ENCODE measurements around the gene CDYL. TPM values are rescaled to one million over a fixed set of nuclear protein-coding genes. Genes with fewer than 3 reads are reported as not detected.

CDYL gene
- total RNA-seq = 10 to 100 TPM; 40.8 to 43.4 TPM

DNA sequence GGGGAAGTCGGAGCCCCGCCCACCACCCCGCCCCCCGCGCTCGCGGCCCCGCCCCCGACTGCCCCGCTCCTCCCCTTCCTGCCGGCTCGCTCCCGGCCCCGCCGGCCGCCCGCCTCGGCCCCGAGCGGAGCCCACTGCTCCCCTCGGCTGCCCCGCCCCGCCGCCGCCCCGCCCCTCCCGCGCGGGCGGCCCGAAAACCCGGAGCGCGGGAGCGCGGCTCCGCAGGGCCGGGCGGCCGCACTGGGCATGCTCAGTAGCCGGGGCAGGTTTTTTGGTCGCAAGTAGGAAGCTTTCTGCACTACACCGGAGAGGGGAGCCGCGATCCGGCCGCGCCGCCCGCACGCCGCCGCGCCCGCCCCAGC is at the start of gene CDYL:
Gene CDYL (plus strand): TSS at position 274 of the 362 bp plus-strand sequence. CDS start 380 bp downstream, outside the sequence.
- peak; percentile 90 for DNase-seq
- peak within 1 kb of the TSS; percentile 82 for H3K27ac Mint-ChIP-seq
- peaks cover 14% of the 10 kb centered on the region for H3K36me3 Mint-ChIP-seq
- H3K4me1 Mint-ChIP-seq = peaks cover 37% of the 10 kb centered on the region
- CTCF ChIA-PET = interaction anchor here (1.2 kb wide), 1 partner anchor 1776 kb away, joined by 3 read pairs; the partner anchor contains the start of gene NQO2
- peak within 1 kb of the TSS; percentile 82 for H3K4me3 Mint-ChIP-seq
- H3K27me3 Mint-ChIP-seq = peaks cover 35% of the 10 kb centered on the region
- peak; percentile 84 for ATAC-seq
- peaks cover 2% of the 10 kb centered on the region for H3K9me3 Mint-ChIP-seq (ENCODE audit: low read depth)

DNA sequence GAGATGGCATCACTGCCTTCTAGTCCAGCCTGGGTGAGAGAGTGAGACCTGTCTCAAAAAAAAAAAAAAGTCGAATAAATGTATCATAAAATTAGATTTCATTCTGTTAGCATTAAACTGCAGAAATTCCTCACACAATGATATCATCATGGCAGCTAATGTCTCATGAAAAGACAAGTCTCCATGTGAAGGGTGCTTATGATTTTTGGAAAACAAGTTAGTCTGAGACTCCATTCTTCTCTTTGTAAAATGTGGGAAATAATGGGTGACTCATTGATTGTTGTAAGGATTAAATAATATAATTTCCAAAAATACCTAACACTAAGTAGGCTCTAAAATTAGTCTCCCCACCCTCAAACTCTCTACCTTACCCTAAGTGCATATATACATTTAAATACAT is 49.6 kb upstream of the CDYL start:
- CTCF ChIA-PET = no interaction called here
- DNase-seq (no peak), ATAC-seq (no peak)
- Mint-ChIP-seq H3K4me1 (peaks cover 13% of the 10 kb centered on the region), H3K27ac (no peak overlapping the region), H3K27me3 (peaks cover 20% of the 10 kb centered on the region), H3K4me3 (no peak overlapping the region), H3K36me3 (no peaks in the 10 kb centered on the region), H3K9me3 (ENCODE audit: low read depth) (no peaks in the 10 kb centered on the region)

DNA sequence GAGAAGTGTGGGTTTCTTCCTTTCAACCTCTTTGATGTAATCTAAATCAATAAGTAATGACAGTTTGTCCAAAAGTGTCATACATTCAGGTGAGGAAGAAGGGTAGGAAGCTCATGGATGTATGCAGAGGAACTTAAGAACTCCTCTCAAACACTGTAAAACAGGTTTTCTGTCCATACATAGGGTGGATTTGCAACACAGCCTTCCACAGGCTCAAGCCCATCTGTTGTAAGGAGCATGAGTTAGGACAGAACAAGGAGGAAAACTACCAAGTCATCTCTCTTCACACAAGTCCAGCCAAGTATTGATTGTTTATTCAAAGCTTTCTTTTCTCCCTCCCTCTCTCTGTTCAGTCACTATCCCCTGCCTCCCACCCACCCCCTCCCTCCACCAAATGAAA is 49.0 kb upstream of the CDYL start:
- no peak overlapping the region for H3K27ac Mint-ChIP-seq
- ATAC-seq (no peak), DNase-seq (no peak)
- no peaks in the 10 kb centered on the region for H3K9me3 Mint-ChIP-seq (ENCODE audit: low read depth)
- no peaks in the 10 kb centered on the region for H3K36me3 Mint-ChIP-seq
- H3K4me3 Mint-ChIP-seq = no peak overlapping the region
- CTCF ChIA-PET = no interaction called here
- peaks cover 20% of the 10 kb centered on the region for H3K27me3 Mint-ChIP-seq
- peaks cover 13% of the 10 kb centered on the region for H3K4me1 Mint-ChIP-seq

DNA sequence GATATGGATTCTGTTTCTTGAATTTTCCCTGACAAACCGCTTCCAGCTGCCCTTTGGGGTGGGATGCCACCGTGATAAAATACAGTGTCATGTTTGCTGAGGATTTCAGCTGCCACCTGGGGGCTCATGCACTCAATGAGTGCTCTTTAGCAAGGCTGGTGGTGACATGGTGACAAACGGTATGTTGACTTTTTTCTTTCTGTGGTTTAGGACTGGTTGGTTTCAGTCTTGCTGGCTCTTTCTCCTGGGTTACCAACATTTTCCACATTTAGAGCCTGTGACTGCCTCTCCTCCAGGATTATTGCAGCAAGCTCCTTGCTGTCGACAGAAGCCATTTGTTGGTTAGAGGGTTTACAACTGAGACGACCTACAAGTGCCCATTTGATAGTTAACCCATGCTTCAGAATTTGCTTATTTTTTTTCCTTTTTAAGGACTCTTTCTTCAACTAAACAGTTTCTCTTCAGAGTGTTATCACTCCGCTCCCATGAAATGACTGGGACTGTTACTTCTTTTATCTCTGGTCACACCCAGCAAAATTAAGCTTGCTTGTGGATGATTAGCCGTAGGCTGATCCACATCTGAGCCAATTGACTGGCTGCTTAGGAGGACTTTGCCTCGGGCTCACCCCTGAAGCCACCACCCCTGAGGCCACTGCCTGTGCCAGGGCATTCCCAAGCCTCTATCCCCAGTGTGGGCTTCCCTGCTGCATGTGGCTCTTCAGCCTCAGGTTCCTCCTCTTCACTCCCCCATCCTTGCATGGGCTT is 48.4 kb upstream of the CDYL start:
- no peak overlapping the region for H3K27ac Mint-ChIP-seq
- no peak overlapping the region for H3K4me3 Mint-ChIP-seq
- H3K9me3 Mint-ChIP-seq (ENCODE audit: low read depth) = no peaks in the 10 kb centered on the region
- peaks cover 13% of the 10 kb centered on the region for H3K4me1 Mint-ChIP-seq
- ATAC-seq = peak; percentile 74
- H3K27me3 Mint-ChIP-seq = peaks cover 20% of the 10 kb centered on the region
- H3K36me3 Mint-ChIP-seq = no peaks in the 10 kb centered on the region
- DNase-seq = peak; percentile 44
- CTCF ChIA-PET = no interaction called here

GRCh38 chr6:4728436-4728769 is 47.8 kb upstream of the CDYL start:
- DNase-seq (no peak), ATAC-seq (no peak)
- Mint-ChIP-seq H3K27me3 (peaks cover 20% of the 10 kb centered on the region), H3K9me3 (ENCODE audit: low read depth) (no peaks in the 10 kb centered on the region), H3K4me3 (no peak overlapping the region), H3K27ac (no peak overlapping the region), H3K4me1 (peaks cover 13% of the 10 kb centered on the region), H3K36me3 (no peaks in the 10 kb centered on the region)
- CTCF ChIA-PET = no interaction called here

DNA sequence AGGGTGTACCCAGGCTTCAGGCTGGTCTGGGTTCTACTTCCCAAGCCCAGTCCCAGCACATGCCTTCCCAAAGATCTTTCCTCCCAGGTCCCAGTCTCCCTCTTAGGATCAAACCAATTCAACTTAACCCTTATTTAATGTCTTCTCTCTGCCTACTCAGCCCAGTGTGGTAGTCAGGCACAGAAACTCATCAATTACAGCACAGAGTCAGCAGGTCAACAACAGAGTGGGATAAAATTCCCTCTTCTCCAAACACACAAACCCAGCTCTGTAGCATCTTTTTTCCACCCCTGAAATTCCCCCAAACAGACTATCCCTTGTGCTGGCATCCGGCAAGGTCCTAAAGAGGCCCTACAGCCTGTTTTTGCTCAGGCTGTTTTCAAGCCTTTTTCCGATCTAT is 47.3 kb upstream of the CDYL start:
- DNase-seq = no peak
- Mint-ChIP-seq H3K4me1 (peaks cover 13% of the 10 kb centered on the region), H3K9me3 (ENCODE audit: low read depth) (no peaks in the 10 kb centered on the region), H3K36me3 (no peaks in the 10 kb centered on the region), H3K4me3 (no peak overlapping the region), H3K27ac (no peak overlapping the region), H3K27me3 (peaks cover 20% of the 10 kb centered on the region)
- CTCF ChIA-PET = no interaction called here
- no peak for ATAC-seq

GRCh38 chr6:4731996-4732395 is 44.2 kb upstream of the CDYL start:
- CTCF ChIA-PET = no interaction called here
- Mint-ChIP-seq H3K4me3 (no peak overlapping the region), H3K4me1 (peaks cover 13% of the 10 kb centered on the region), H3K9me3 (ENCODE audit: low read depth) (no peaks in the 10 kb centered on the region), H3K27ac (no peak overlapping the region), H3K36me3 (no peaks in the 10 kb centered on the region), H3K27me3 (peaks cover 28% of the 10 kb centered on the region)
- ATAC-seq (no peak), DNase-seq (no peak)

GRCh38 chr6:4732691-4733315 is 43.4 kb upstream of the CDYL start:
- ATAC-seq (no peak), DNase-seq (no peak)
- CTCF ChIA-PET = no interaction called here
- Mint-ChIP-seq H3K36me3 (no peaks in the 10 kb centered on the region), H3K9me3 (ENCODE audit: low read depth) (no peaks in the 10 kb centered on the region), H3K27ac (no peak overlapping the region), H3K4me3 (no peak overlapping the region), H3K27me3 (peaks cover 26% of the 10 kb centered on the region), H3K4me1 (peaks cover 6% of the 10 kb centered on the region)

- no peak for DNase-seq
- H3K27ac Mint-ChIP-seq = no peak overlapping the region
- CTCF ChIA-PET = no interaction called here
- H3K4me1 Mint-ChIP-seq = no peaks in the 10 kb centered on the region
- no peak overlapping the region for H3K4me3 Mint-ChIP-seq
- H3K9me3 Mint-ChIP-seq (ENCODE audit: low read depth) = no peaks in the 10 kb centered on the region
- peaks cover 12% of the 10 kb centered on the region for H3K27me3 Mint-ChIP-seq
- ATAC-seq = no peak
- no peaks in the 10 kb centered on the region for H3K36me3 Mint-ChIP-seq
Observed at GRCh38 chr6:4736371-4736873, 39.8 kb upstream of the CDYL start.

GRCh38 chr6:4740032-4740431 is 36.2 kb upstream of the CDYL start:
- ATAC-seq (no peak), DNase-seq (no peak)
- CTCF ChIA-PET = no interaction called here
- H3K9me3 Mint-ChIP-seq (ENCODE audit: low read depth) = no peaks in the 10 kb centered on the region
- H3K4me1 Mint-ChIP-seq = no peaks in the 10 kb centered on the region
- H3K36me3 Mint-ChIP-seq = no peaks in the 10 kb centered on the region
- H3K4me3 Mint-ChIP-seq = no peak overlapping the region
- H3K27me3 Mint-ChIP-seq = peaks cover 14% of the 10 kb centered on the region
- no peak overlapping the region for H3K27ac Mint-ChIP-seq

DNA sequence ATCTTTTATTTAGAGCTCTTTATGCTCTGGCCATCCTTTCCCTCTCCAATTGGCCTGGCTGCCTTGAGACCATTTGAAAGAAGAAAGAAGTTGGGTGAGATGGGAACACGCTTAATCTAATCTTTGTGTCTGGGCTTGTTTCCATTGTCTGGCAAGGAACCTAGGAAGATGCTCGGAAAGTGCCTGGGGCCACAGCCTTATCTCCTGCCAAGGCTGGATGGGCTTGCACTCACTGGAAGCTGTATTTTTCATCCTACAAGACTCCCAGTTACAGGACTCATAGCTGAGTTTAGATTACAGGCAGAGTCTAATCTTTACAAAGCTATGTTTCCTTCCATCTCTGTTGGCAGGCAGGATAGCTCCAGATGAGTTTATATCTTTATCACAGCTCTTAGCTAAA is 33.1 kb upstream of the CDYL start:
- no peaks in the 10 kb centered on the region for H3K4me1 Mint-ChIP-seq
- no peak overlapping the region for H3K27ac Mint-ChIP-seq
- no peak for DNase-seq
- H3K4me3 Mint-ChIP-seq = no peak overlapping the region
- CTCF ChIA-PET = no interaction called here
- peaks cover 6% of the 10 kb centered on the region for H3K27me3 Mint-ChIP-seq
- no peaks in the 10 kb centered on the region for H3K36me3 Mint-ChIP-seq
- no peak for ATAC-seq
- H3K9me3 Mint-ChIP-seq (ENCODE audit: low read depth) = no peaks in the 10 kb centered on the region

DNA sequence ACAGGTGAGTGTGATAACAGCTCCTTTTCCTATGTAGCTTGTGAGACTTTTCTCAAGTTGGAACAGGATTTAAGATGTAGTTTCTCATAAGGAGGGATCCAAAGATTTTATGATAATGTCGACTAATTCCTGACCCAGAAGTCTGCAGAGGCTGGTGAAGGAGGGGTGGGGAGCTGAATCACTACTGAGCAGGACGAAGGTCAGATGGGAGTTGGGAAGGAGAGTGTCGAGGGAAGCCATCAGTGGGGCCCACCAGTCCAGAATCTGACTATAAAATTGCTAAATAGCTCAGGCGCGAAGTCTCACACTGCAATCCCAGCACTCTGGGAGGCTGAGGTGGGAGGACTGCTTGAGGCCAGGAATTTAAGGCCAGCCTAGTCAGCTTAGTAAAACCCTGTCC is 32.3 kb upstream of the CDYL start:
- Mint-ChIP-seq H3K9me3 (ENCODE audit: low read depth) (no peaks in the 10 kb centered on the region), H3K27ac (no peak overlapping the region), H3K4me1 (no peaks in the 10 kb centered on the region), H3K4me3 (no peak overlapping the region), H3K36me3 (no peaks in the 10 kb centered on the region), H3K27me3 (peaks cover 8% of the 10 kb centered on the region)
- DNase-seq = no peak
- CTCF ChIA-PET = no interaction called here
- no peak for ATAC-seq

GRCh38 chr6:4747588-4747987 is 28.6 kb upstream of the CDYL start:
- ATAC-seq (no peak), DNase-seq (no peak)
- H3K4me1 Mint-ChIP-seq = no peaks in the 10 kb centered on the region
- H3K36me3 Mint-ChIP-seq = no peaks in the 10 kb centered on the region
- CTCF ChIA-PET = no interaction called here
- H3K4me3 Mint-ChIP-seq = no peak overlapping the region
- H3K27ac Mint-ChIP-seq = no peak overlapping the region
- H3K27me3 Mint-ChIP-seq = peaks cover 2% of the 10 kb centered on the region
- no peaks in the 10 kb centered on the region for H3K9me3 Mint-ChIP-seq (ENCODE audit: low read depth)

- ATAC-seq (no peak), DNase-seq (no peak)
- CTCF ChIA-PET = no interaction called here
- no peaks in the 10 kb centered on the region for H3K4me1 Mint-ChIP-seq
- H3K4me3 Mint-ChIP-seq = no peak overlapping the region
- H3K36me3 Mint-ChIP-seq = no peaks in the 10 kb centered on the region
- H3K27ac Mint-ChIP-seq = no peak overlapping the region
- H3K9me3 Mint-ChIP-seq (ENCODE audit: low read depth) = no peaks in the 10 kb centered on the region
- peaks cover 18% of the 10 kb centered on the region for H3K27me3 Mint-ChIP-seq
Observed at GRCh38 chr6:4751823-4752464, 24.3 kb upstream of the CDYL start.

All from activated CD8-positive, alpha-beta memory T cell treated with anti-CD3 and anti-CD28 coated beads, Interleukin-2, amount 10 ng/mL, durations not matched to agents 7 days and 5 days (primary cell).